Prostate gland (tissue), 2 donors: Measurements from ENCODE around the gene RPL35. TPM values are rescaled to one million over a fixed set of nuclear protein-coding genes. Genes with fewer than 3 reads are reported as not detected.

ENCODE experiments used
- DNase-seq: peaks from one replicate; pipeline ENCODE4 v3.0.0-alpha.2; 2019; ENCODE audit warnings: low spot score
- H3K27ac ChIP-seq, 2 donors: fragments of 200-600 bp; sonication (generic); 2 replicates each; pipeline ENCODE4 v1.5.1; 2017 to 2019
- H3K27me3 ChIP-seq: fragments of 200-600 bp; sonication (generic); replicated peaks from 2 replicates; pipeline ENCODE4 v1.5.1; 2019; ENCODE audit not compliant: insufficient read depth
- H3K36me3 ChIP-seq, 2 donors: fragments of 200-600 bp; sonication (generic); 1 replicate in 1 of 2; 2 replicates in 1 of 2; pipeline versions ENCODE4 v1.5.1 to v1.8.1; 2017 to 2019
- H3K4me1 ChIP-seq: fragments of 200-600 bp; sonication (generic); replicated peaks from 2 replicates; pipeline ENCODE4 v1.5.1; 2019
- H3K4me3 ChIP-seq, 2 donors: fragments of 200-600 bp; sonication (generic); 2 replicates each; pipeline ENCODE4 v1.5.1; 2017 to 2019
- H3K9me3 ChIP-seq: fragments of 200-600 bp; sonication (generic); 2 replicates; pipeline ENCODE4 v1.5.1; 2017
- POLR2A ChIP-seq: fragments of 450-650 bp; IDR thresholded peaks from one replicate; pipeline ENCODE4 v1.6.1; 2016; ENCODE audit warnings: antibody characterized with exemption, mild to moderate bottlenecking
- POLR2AphosphoS5 ChIP-seq: sonication (generic); formaldehyde crosslinking; IDR thresholded peaks from one replicate; pipeline ENCODE4 v1.6.1; 2017; ENCODE audit warnings: antibody characterized with exemption
- whole genome bisulfite sequencing: methylation state at CpG from one replicate; pipeline ENCODE4 v1.1.5; 2018; 5-methylcytosine and 5-hydroxymethylcytosine counted together
- intact Hi-C: fragments of 100-400 bp; cut with DNase I; formaldehyde crosslinking; loops from one replicate; pipeline ENCODE4 v1.14.2; 2022
- total RNA-seq, 2 donors: library from RNA; depleted of rRNA; stranded (reverse); fragments of >200 nt; gene quantifications; one replicate each; pipeline ENCODE4 v1.1.0, GENCODE V29; 2016
- TF ChIP-seq, protein P1 (sequence below), 4 experiments: fragments of 200-600 bp in 2 of 4; fragments of 450-650 bp in 2 of 4; sonication (generic) in 2 of 4; IDR thresholded peaks; 1 replicate in 3 of 4; 2 replicates in 1 of 4; pipeline ENCODE4 v1.5.1; 2016 to 2019; ENCODE audit warnings: antibody characterized with exemption in 4 of 4, mild to moderate bottlenecking in 2 of 4, moderate library complexity in 2 of 4

Gene RPL35
- total RNA-seq, 2 donors from 2014 or later = 1,539 to 2,854 TPM

DNA sequence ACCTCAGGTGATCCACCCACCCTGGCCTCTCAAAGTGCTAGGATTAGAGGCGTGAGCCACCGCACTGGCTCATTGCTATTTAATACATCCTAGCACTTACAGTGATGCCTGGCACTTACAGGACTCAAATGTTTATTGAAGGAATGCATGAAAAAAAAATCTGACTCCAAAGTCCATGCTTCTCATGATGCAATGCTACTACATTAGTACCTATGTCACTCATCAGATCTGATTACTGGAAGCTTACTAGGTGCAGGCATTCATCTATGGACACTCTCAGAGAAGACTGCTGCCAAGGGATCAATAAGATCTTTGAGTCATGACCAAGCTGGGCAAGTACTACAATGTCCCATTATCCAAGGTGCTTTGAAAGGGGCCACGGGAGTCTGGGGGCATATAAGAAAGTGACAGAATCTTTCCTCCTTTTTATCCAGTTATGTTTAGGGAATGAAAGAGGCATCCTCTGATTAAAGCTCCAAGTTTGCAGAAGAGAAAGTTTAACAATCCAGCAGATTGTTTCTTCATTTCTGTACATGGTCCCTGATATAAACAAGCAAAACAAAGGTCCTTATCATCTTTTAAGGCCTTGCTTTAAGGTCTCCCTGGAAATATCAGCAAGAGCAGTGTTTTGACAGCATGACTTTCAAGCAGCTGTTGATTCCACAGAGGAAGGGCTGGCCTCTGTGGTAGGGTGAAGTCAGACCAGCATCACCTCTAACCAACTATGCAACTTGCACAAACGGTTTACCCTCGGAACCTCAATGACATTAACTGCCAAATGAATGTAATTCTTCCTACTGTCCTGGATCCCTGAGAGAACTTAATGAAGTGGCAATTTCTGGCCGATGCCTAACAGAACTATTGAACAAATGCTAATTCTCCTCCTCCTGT, 36.1 kb upstream of the RPL35 start:
- Histone ChIP-seq H3K4me3 (no peak overlapping the region), H3K36me3 (peaks cover 0 to 6% of the 10 kb centered on the region in 2 donors), H3K27ac (no peak overlapping the region), H3K4me1 (no peaks in the 10 kb centered on the region), H3K9me3 (no peaks in the 10 kb centered on the region), H3K27me3 (no peaks in the 10 kb centered on the region)
- no peak for TF ChIP-seq POLR2A
- no peak for TF ChIP-seq POLR2AphosphoS5
- TF ChIP-seq, protein P1, sequence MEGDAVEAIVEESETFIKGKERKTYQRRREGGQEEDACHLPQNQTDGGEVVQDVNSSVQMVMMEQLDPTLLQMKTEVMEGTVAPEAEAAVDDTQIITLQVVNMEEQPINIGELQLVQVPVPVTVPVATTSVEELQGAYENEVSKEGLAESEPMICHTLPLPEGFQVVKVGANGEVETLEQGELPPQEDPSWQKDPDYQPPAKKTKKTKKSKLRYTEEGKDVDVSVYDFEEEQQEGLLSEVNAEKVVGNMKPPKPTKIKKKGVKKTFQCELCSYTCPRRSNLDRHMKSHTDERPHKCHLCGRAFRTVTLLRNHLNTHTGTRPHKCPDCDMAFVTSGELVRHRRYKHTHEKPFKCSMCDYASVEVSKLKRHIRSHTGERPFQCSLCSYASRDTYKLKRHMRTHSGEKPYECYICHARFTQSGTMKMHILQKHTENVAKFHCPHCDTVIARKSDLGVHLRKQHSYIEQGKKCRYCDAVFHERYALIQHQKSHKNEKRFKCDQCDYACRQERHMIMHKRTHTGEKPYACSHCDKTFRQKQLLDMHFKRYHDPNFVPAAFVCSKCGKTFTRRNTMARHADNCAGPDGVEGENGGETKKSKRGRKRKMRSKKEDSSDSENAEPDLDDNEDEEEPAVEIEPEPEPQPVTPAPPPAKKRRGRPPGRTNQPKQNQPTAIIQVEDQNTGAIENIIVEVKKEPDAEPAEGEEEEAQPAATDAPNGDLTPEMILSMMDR (IDR thresholded peaks at IDR 0.05) = no peak
- intact Hi-C loops = no loop called here
- WGBS = 88% methylated on average over 6 of the region's 6 CpGs
- no peak for DNase-seq

DNA sequence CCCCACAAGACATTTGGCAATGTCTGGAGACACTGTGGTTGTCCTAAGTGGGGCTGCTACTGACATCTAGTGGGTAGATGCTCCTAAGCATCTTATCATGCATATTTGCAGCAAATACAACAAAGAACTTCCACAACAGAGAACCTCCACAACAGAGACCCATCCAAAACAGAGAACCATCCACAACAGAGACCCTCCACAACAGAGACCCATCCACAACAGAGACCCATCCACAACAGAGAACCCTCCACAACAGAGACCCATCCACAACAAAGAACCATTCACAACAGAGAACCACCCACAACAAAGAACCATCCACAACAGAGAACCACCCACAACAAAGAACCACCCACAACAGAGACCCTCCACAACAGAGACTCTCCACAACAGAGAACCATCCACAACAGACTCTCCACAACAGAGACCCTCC, 33.0 kb upstream of the RPL35 start:
- H3K36me3 ChIP-seq = peaks cover 2 to 6% of the 10 kb centered on the region in 2 donors
- no peak overlapping the region for H3K27ac ChIP-seq
- intact Hi-C loops = no loop called here
- no peak for DNase-seq
- no peaks in the 10 kb centered on the region for H3K4me1 ChIP-seq
- no peak overlapping the region for H3K4me3 ChIP-seq
- H3K27me3 ChIP-seq = no peaks in the 10 kb centered on the region
- no peaks in the 10 kb centered on the region for H3K9me3 ChIP-seq
- TF ChIP-seq POLR2A (no peak), POLR2AphosphoS5 (no peak)
- TF ChIP-seq, protein P1 (IDR thresholded peaks at IDR 0.05) = peak in 2 of 4 experiments; percentile 21 to 30

DNA sequence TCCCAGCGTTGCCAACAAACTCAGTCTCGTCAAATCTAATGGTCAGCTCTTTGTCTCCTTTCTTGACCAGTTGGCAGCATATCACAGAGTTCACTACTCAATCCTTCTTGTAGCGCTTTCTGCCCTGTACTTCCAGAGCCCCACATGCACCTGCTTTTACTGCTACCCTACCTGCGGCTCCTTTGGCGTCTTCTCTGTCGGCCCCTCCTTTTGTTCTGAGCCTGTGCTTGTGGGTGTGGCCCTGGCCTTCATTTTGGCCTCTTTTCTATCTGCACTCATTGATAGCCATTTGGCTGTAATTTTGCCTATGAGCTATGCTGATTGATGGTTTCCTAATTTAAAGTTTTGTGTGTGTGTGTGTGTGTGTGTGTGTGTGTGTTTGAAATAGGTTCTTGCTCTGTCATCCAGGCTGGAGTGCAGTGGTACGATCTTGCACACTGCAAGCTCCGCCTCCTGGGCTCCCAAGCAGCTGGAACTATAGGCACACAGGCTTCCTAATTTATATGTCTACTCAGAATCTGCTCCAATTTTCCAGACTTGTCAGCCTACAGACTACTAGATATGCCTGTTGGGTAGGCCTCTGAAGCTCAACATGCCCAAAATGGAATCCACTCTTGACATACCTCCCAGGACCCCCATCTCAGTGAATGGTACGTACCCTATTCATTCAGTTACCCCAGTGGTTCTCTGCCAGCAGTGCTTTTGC, 32.4 kb upstream of the RPL35 start:
- Histone ChIP-seq H3K4me1 (no peaks in the 10 kb centered on the region), H3K36me3 (peaks cover 2 to 8% of the 10 kb centered on the region in 2 donors), H3K27me3 (no peaks in the 10 kb centered on the region), H3K9me3 (no peaks in the 10 kb centered on the region), H3K27ac (no peak overlapping the region), H3K4me3 (no peak overlapping the region)
- no peak for DNase-seq
- TF ChIP-seq, protein P1 (IDR thresholded peaks at IDR 0.05) = no peak
- TF ChIP-seq POLR2A (no peak), POLR2AphosphoS5 (no peak)
- intact Hi-C loops = no loop called here
- 81% methylated on average over 9 of the region's 9 CpGs for WGBS

DNA sequence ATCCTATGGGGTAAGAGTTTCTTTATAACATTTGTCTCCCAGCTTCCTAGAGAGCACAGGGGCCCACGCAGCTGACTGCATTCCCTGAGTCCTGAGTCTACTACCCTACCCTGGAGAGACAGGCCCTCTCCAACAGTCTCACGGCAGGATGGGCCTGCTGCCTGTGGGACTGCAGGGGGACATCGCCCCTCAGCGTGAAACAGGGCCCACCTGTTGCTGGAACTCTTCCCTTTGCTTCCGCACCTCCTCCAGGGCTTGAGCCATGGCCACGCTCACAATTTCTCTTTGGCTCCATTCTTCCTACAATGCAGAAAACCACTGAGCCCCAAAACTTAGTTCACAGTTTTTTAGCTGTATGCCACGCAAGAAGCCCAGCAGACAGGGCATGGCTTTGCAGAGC, 28.4 kb upstream of the RPL35 start:
- H3K27ac ChIP-seq = no peak overlapping the region
- 93% methylated on average over 7 of the region's 7 CpGs for WGBS
- H3K4me1 ChIP-seq = no peaks in the 10 kb centered on the region
- no peak for DNase-seq
- no peaks in the 10 kb centered on the region for H3K9me3 ChIP-seq
- H3K27me3 ChIP-seq = no peaks in the 10 kb centered on the region
- intact Hi-C loops = no loop called here
- H3K4me3 ChIP-seq = no peak overlapping the region
- TF ChIP-seq, protein P1 (IDR thresholded peaks at IDR 0.05) = no peak
- no peak for TF ChIP-seq POLR2AphosphoS5
- H3K36me3 ChIP-seq = peaks cover 2 to 25% of the 10 kb centered on the region in 2 donors
